ENCODE data around the gene PMP22. TPM values are rescaled to one million over a fixed set of nuclear protein-coding genes. Genes with fewer than 3 reads are reported as not detected.

The PMP22 gene
- total and polyA plus RNA-seq, 4 donors: 78.1 to 168 (median 138) TPM

DNA sequence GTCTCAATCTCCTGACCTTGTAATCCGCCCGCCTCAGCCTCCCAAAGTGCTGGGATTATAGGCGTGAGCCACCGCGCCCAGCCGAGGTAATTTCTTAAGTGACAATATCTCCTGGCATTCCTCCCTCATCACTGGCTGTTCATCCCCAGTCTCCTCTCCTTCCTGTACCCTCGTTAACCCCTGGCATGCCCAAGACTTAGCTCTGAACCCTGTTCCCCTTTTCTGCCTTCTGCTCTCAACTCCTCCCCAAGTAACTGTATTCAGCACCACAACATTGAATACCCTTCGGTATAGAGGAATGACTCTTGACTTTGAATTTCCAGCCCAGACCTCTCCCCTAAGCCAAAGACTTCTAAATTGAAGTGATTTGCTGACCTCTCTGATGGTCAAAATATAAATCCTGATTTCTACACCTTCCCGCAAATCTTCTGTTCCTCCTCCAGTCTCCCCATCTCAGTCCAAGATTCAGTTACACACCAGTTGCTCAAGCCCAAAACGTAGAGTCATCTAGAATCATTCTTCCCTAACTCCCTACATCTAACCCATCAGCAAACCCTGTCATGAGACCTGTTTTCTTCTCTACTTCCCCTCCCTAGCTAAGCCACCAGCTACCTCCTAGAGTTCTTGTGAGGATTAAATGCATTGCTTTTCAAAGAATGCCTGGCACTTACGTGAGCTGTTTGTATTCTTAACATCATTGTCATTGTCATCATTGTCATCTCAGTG lies 14.8 kb downstream of the PMP22 start:
- Histone ChIP-seq H3K4me3 (no peak overlapping the region), H3K9me3 (ENCODE audit: control insufficient read depth in 4 of 4, insufficient read depth in 3 of 4, low read length in 3 of 4) (no peaks in the 10 kb centered on the region), H3K4me1 (ENCODE audit: control insufficient read depth in 5 of 5, insufficient read depth in 5 of 5, low read length in 5 of 5) (peaks cover 0 to 42% (median 0%) of the 10 kb centered on the region in 5 donors), H3K27me3 (ENCODE audit: control insufficient read depth in 3 of 3, insufficient read depth in 3 of 3, low read length in 2 of 3) (no peaks in the 10 kb centered on the region), H3K9ac (ENCODE audit: insufficient read depth in 1 of 2, low read length in 2 of 2) (no peak overlapping the region), H3K27ac (ENCODE audit: low read depth in 1 of 2, low read length in 1 of 2) (peak overlapping the region in 1 of 2 donors; percentile 5), H3K36me3 (ENCODE audit: control insufficient read depth in 4 of 4, insufficient read depth in 4 of 4, low read length in 4 of 4) (peaks cover 22 to 55% (median 33%) of the 10 kb centered on the region in 4 donors)
- DNase-seq (no peak), ATAC-seq (ENCODE audit: insufficient read depth, low FRiP score) (no peak)
- TF ChIP-seq, protein P1, sequence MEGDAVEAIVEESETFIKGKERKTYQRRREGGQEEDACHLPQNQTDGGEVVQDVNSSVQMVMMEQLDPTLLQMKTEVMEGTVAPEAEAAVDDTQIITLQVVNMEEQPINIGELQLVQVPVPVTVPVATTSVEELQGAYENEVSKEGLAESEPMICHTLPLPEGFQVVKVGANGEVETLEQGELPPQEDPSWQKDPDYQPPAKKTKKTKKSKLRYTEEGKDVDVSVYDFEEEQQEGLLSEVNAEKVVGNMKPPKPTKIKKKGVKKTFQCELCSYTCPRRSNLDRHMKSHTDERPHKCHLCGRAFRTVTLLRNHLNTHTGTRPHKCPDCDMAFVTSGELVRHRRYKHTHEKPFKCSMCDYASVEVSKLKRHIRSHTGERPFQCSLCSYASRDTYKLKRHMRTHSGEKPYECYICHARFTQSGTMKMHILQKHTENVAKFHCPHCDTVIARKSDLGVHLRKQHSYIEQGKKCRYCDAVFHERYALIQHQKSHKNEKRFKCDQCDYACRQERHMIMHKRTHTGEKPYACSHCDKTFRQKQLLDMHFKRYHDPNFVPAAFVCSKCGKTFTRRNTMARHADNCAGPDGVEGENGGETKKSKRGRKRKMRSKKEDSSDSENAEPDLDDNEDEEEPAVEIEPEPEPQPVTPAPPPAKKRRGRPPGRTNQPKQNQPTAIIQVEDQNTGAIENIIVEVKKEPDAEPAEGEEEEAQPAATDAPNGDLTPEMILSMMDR (IDR thresholded peaks at IDR 0.05; ENCODE audit: control extremely low read depth, extremely low read depth): no peak
- 55 to 78% methylated on average over 6 to 11 of the region's 11 CpGs for WGBS, 2 donors

DNA sequence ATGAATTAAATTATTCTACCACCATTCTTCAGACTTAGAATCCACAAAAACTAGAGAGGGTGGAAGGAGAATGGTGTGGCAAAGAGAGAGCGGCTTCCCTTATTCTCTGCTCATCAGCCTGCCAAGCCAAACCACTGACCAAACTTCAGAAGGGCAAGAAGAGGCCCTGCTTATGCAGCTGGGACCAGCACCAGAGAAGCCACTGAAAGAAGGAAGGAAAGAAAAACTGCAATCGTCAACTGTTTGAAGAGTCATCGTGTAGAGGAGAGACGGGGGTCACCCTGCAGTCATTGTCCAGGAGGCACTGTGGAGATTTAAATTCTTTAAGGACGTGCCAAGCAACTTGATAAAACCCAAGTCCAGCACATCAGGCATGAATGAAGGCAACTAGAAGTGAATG lies 15.6 kb downstream of the PMP22 start:
- Histone ChIP-seq H3K27me3 (ENCODE audit: control insufficient read depth in 3 of 3, insufficient read depth in 3 of 3, low read length in 2 of 3) (no peaks in the 10 kb centered on the region), H3K4me1 (ENCODE audit: control insufficient read depth in 5 of 5, insufficient read depth in 5 of 5, low read length in 5 of 5) (peaks cover 0 to 48% (median 0%) of the 10 kb centered on the region in 5 donors), H3K4me3 (no peak overlapping the region), H3K9me3 (ENCODE audit: control insufficient read depth in 4 of 4, insufficient read depth in 3 of 4, low read length in 3 of 4) (no peaks in the 10 kb centered on the region), H3K9ac (ENCODE audit: insufficient read depth in 1 of 2, low read length in 2 of 2) (no peak overlapping the region), H3K27ac (ENCODE audit: low read depth in 1 of 2, low read length in 1 of 2) (no peak overlapping the region), H3K36me3 (ENCODE audit: control insufficient read depth in 4 of 4, insufficient read depth in 4 of 4, low read length in 4 of 4) (peaks cover 22 to 54% (median 32%) of the 10 kb centered on the region in 4 donors)
- TF ChIP-seq, protein P1 (IDR thresholded peaks at IDR 0.05; ENCODE audit: control extremely low read depth, extremely low read depth): no peak
- DNase-seq: no peak
- 42 to 58% methylated on average over 5 of the region's 5 CpGs for WGBS, 2 donors
- peak; percentile 20 for ATAC-seq (ENCODE audit: insufficient read depth, low FRiP score)

DNA sequence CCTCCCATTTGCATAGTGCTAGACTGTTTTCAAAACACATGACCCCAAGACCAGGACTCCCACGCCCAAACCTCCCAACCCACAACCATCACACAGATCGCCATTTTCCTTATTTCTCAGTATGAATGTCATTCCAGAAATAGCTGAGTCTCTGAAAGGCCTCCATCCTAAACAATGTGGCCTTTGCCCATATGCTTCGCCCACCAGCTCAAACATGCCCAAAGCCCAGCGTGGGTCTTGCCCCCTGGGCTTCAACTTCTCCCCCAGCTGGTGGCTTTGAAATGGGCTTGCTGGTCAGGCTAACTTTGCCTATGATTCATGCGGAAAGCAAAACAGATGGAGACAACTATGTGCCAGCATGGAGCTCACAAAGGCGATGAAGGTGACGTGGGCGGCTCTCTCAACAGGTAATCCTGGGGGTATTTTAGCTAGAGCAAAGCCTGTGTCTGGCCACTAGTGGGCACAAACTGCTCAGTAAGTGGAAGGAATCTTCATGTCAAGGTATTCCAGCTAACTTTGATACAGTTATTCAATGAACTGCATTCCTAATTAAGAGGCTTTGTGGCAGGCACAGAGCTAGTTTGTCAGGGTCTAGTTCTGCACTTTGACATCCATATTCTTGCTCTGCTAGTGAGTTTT lies 17.1 kb downstream of the PMP22 start:
- Histone ChIP-seq H3K27ac (ENCODE audit: low read depth in 1 of 2, low read length in 1 of 2) (peak overlapping the region in 1 of 2 donors; percentile 76), H3K27me3 (ENCODE audit: control insufficient read depth in 3 of 3, insufficient read depth in 3 of 3, low read length in 2 of 3) (no peaks in the 10 kb centered on the region), H3K36me3 (ENCODE audit: control insufficient read depth in 4 of 4, insufficient read depth in 4 of 4, low read length in 4 of 4) (peaks cover 17 to 43% (median 24%) of the 10 kb centered on the region in 4 donors), H3K9ac (ENCODE audit: insufficient read depth in 1 of 2, low read length in 2 of 2) (no peak overlapping the region), H3K4me3 (no peak overlapping the region), H3K4me1 (ENCODE audit: control insufficient read depth in 5 of 5, insufficient read depth in 5 of 5, low read length in 5 of 5) (peaks cover 0 to 48% (median 0%) of the 10 kb centered on the region in 5 donors), H3K9me3 (ENCODE audit: control insufficient read depth in 4 of 4, insufficient read depth in 3 of 4, low read length in 3 of 4) (no peaks in the 10 kb centered on the region)
- TF ChIP-seq, protein P1 (IDR thresholded peaks at IDR 0.05; ENCODE audit: control extremely low read depth, extremely low read depth): no peak
- no peak for ATAC-seq (ENCODE audit: insufficient read depth, low FRiP score)
- DNase-seq: no peak
- WGBS, 2 donors: 94 to 96% methylated on average over 8 of the region's 8 CpGs

Data from lung (tissue), 12 donors.